Endothelial cell of coronary artery (primary cell): ENCODE measurements around the gene TRIM38. TPM values are rescaled to one million over a fixed set of nuclear protein-coding genes. Genes with fewer than 3 reads are reported as not detected.

ENCODE experiments used
- total RNA-seq: library from RNA; depleted of rRNA; stranded (reverse); fragments of >200 nt; gene quantifications from 2 replicates; pipeline ENCODE4 v1.2.3, GENCODE V29; 2014

Gene TRIM38
- total RNA-seq, result 7.4 and 9.1 TPM in 2 replicates

GRCh38 chr6:25962149-25963127, at the start of gene TRIM38:
Gene TRIM38, plus strand, starts transcription at chr6:25962802. Its CDS starts 3,721 bp downstream, at chr6:25966523.

GRCh38 chr6:25930532-25931410, 31.8 kb upstream of the TRIM38 start, which contains the start of gene SLC17A2:
Gene SLC17A2, minus strand, starts transcription at chr6:25930691. Its CDS starts 4,895 bp downstream, at chr6:25925796.

Other genes with a start within 250 kb of the TRIM38 start
- not detected in 2 replicates for gene SLC17A4, start 208.1 kb upstream of the TRIM38 start, total RNA-seq
- gene SLC17A1, start 130.8 kb upstream of the TRIM38 start, total RNA-seq, result not detected in 2 replicates
- not detected in 2 replicates for gene SLC17A3, start 88.6 kb upstream of the TRIM38 start, total RNA-seq
- not detected in 2 replicates for gene SLC17A2, start 32.1 kb upstream of the TRIM38 start, total RNA-seq
- 2.4 and 5.3 TPM in 2 replicates for gene HFE, start 124.6 kb downstream of the TRIM38 start, total RNA-seq